MM.1S (cell line): ENCODE results near the gene LRG1.

ENCODE experiments used
- DNase-seq: peaks from one replicate; pipeline ENCODE4 v3.0.0-alpha.2; 2015
- H2AFZ ChIP-seq: fragments of 300-600 bp; sonication (generic); 2 replicates; pipeline ENCODE4 v1.6.0; 2016; ENCODE audit warnings: antibody characterized with exemption, low read length
- H3F3A ChIP-seq: fragments of 300-600 bp; sonication (generic); 2 replicates; pipeline ENCODE4 v1.6.1; 2016; ENCODE audit warnings: mild to moderate bottlenecking, antibody characterized with exemption, low read length, moderate library complexity, mixed read lengths; ENCODE audit not compliant: insufficient read depth
- H3K27ac ChIP-seq: fragments of 300-600 bp; sonication (generic); 2 replicates; pipeline ENCODE4 v1.5.1; 2016; ENCODE audit warnings: mild to moderate bottlenecking, low read length
- H3K27me3 ChIP-seq: fragments of 300-600 bp; sonication (generic); replicated peaks from 2 replicates; pipeline ENCODE4 v1.6.0; 2016; ENCODE audit warnings: low read length; ENCODE audit not compliant: insufficient read depth
- H3K36me3 ChIP-seq: fragments of 300-600 bp; sonication (generic); replicated peaks from 2 replicates; pipeline ENCODE4 v1.6.1; 2016; ENCODE audit warnings: mild to moderate bottlenecking, low read length, mixed read lengths; ENCODE audit not compliant: insufficient read depth
- H3K4me1 ChIP-seq: fragments of 300-600 bp; sonication (generic); 2 replicates; pipeline ENCODE4 v1.6.1; 2016; ENCODE audit warnings: low read length, mixed read lengths
- H3K4me2 ChIP-seq: fragments of 300-600 bp; sonication (generic); 2 replicates; pipeline ENCODE4 v1.6.0; 2016; ENCODE audit warnings: low read depth, low read length
- H3K4me3 ChIP-seq: fragments of 300-600 bp; sonication (generic); 2 replicates; pipeline ENCODE4 v1.5.1; 2016; ENCODE audit warnings: low read length, mixed read lengths
- H3K79me2 ChIP-seq: fragments of 300-600 bp; sonication (generic); 2 replicates; pipeline ENCODE4 v1.6.1; 2016; ENCODE audit warnings: mixed run types, low read length, mixed read lengths
- H3K9ac ChIP-seq: fragments of 300-600 bp; sonication (generic); 2 replicates; pipeline ENCODE4 v1.6.1; 2016; ENCODE audit warnings: low read length, mixed read lengths
- H3K9me2 ChIP-seq: fragments of 300-600 bp; sonication (generic); replicated peaks from 2 replicates; pipeline ENCODE4 v1.6.1; 2016; ENCODE audit warnings: mild to moderate bottlenecking, low read length, mixed read lengths; ENCODE audit not compliant: insufficient read depth
- H3K9me3 ChIP-seq: fragments of 300-600 bp; sonication (generic); replicated peaks from 2 replicates; pipeline ENCODE4 v1.6.1; 2016; ENCODE audit warnings: mild to moderate bottlenecking, low read length, mixed read lengths; ENCODE audit not compliant: insufficient read depth
- H4K20me1 ChIP-seq: fragments of 300-600 bp; sonication (generic); 2 replicates; pipeline ENCODE4 v1.6.1; 2016; ENCODE audit warnings: mild to moderate bottlenecking, low read length, moderate library complexity, mixed read lengths; ENCODE audit not compliant: insufficient read depth
- CTCF ChIP-seq: fragments of 300-600 bp; sonication (generic); IDR thresholded peaks from 2 replicates; pipeline ENCODE4 v1.5.1; 2016; ENCODE audit warnings: antibody characterized with exemption, low read length, mixed read lengths
- EZH2 ChIP-seq: fragments of 300-600 bp; sonication (generic); optimal IDR thresholded peaks from 2 replicates; pipeline ENCODE3; 2017; ENCODE audit warnings: low read depth, mild to moderate bottlenecking, antibody characterized with exemption, low read length, mixed read lengths
- EZH2phosphoT487 ChIP-seq: fragments of 300-600 bp; sonication (generic); IDR thresholded peaks from 2 replicates; pipeline ENCODE4 v1.6.1; 2018; ENCODE audit warnings: antibody characterized with exemption, low read length

LRG1 gene

DNA sequence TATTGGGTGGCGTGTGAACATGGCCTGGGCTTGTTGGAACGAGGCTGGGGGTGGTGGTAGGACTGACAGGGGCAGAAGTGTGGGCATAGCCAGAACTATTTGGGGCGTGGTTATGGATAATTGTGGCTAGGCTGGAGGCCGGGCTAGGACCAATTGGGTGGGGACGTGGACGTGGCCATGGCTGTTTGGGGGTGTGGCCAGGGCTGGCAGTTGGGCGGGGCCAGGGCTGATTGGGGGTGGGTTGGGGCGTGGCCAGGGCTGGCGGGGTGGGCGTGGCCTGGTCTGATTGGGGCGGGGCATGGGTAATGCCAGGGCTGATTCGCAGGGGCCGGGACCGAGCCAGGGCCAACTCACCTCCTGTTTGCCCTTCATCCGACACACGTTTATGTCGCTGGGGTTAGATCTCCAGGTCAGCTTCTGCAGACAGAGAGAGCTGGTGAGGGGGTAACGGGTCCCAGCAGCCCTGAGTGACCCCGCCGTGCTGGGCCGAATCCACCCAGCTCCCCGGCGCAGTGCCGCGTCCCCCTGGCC is 16.8 kb upstream of the LRG1 start:
- TF ChIP-seq EZH2: no peak
- TF ChIP-seq CTCF: no peak
- no peak for TF ChIP-seq EZH2phosphoT487
- Histone ChIP-seq H3K4me3 (no peak overlapping the region), H3K9ac (no peak overlapping the region), H2AFZ (no peak overlapping the region), H3K9me3 (no peaks in the 10 kb centered on the region), H3F3A (no peaks in the 10 kb centered on the region), H3K27me3 (peaks cover 56% of the 10 kb centered on the region), H3K27ac (no peak overlapping the region), H3K4me1 (no peaks in the 10 kb centered on the region), H4K20me1 (no peaks in the 10 kb centered on the region), H3K4me2 (no peak overlapping the region), H3K79me2 (no peaks in the 10 kb centered on the region), H3K9me2 (no peaks in the 10 kb centered on the region), H3K36me3 (no peaks in the 10 kb centered on the region)
- no peak for DNase-seq

DNA sequence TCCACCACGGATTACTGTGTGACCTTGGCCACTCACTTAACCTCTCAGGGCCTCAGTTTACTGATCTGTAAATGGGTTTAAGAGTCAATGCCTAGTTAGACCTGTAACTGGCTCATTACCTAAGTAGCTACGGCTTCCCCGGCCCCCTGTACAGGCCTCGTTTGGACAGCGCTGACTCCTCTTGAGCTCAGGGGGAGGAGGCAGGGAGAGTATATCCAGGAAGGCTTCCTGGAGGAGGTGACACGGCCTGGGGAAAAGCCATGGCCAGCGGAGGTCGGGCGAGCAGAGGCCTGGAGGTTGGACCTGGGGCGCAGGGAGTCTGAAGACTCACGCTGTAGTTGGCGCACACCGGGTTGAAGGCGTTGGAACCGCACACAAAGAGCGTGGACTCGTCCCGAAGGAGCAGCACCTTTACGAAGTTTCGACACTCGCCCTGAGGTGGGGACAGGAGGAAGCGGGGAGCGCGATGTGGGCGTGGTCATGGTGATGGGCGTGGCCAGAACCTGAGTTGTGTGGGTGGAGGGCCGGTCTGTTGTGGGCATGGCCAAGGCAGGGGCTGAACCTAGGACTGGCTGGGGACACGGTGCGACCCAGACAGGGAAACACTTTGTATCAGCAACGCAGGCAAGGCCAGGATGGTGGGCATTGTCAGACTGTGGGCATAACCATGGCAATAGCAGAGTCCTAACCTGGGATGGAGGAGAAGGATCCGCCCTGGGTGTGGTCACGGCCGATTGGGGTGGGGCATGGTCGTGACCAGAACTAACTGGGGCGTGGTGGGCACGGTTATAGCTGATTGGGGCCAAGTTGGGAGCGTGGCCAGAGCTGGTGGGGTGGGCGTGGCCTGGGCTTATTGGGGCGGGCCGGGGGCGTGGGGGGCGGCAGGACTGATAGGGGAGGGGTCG is 16.1 kb upstream of the LRG1 start:
- no peak overlapping the region for H3K4me3 ChIP-seq
- H3K9ac ChIP-seq: no peak overlapping the region
- no peak overlapping the region for H3K27ac ChIP-seq
- no peaks in the 10 kb centered on the region for H3F3A ChIP-seq
- no peak overlapping the region for H2AFZ ChIP-seq
- no peak for DNase-seq
- H3K79me2 ChIP-seq: no peaks in the 10 kb centered on the region
- H3K36me3 ChIP-seq: no peaks in the 10 kb centered on the region
- H3K9me2 ChIP-seq: no peaks in the 10 kb centered on the region
- H3K4me1 ChIP-seq: no peaks in the 10 kb centered on the region
- no peaks in the 10 kb centered on the region for H4K20me1 ChIP-seq
- peaks cover 57% of the 10 kb centered on the region for H3K27me3 ChIP-seq
- TF ChIP-seq EZH2phosphoT487: no peak
- TF ChIP-seq CTCF: no peak
- H3K4me2 ChIP-seq: no peak overlapping the region
- no peaks in the 10 kb centered on the region for H3K9me3 ChIP-seq

- H3K79me2 ChIP-seq: no peaks in the 10 kb centered on the region
- no peaks in the 10 kb centered on the region for H3K9me3 ChIP-seq
- no peak overlapping the region for H3K4me3 ChIP-seq
- no peaks in the 10 kb centered on the region for H4K20me1 ChIP-seq
- H3K9ac ChIP-seq: no peak overlapping the region
- no peak overlapping the region for H2AFZ ChIP-seq
- TF ChIP-seq EZH2 (no peak), EZH2phosphoT487 (no peak), CTCF (no peak)
- H3K27ac ChIP-seq: no peak overlapping the region
- no peak overlapping the region for H3K4me2 ChIP-seq
- H3K27me3 ChIP-seq: peaks cover 57% of the 10 kb centered on the region
- no peaks in the 10 kb centered on the region for H3F3A ChIP-seq
- no peak for DNase-seq
- no peaks in the 10 kb centered on the region for H3K36me3 ChIP-seq
- H3K4me1 ChIP-seq: no peaks in the 10 kb centered on the region
- no peaks in the 10 kb centered on the region for H3K9me2 ChIP-seq
These were observed 14.9 kb upstream of the LRG1 start for GRCh38 chr19:4554717-4555116.
